Measurements from ENCODE around the gene OR1A2. TPM values are rescaled to one million over a fixed set of nuclear protein-coding genes. Genes with fewer than 3 reads are reported as not detected.

Gene OR1A2
- total RNA-seq, 1 donor from 2014 or later = not detected

DNA sequence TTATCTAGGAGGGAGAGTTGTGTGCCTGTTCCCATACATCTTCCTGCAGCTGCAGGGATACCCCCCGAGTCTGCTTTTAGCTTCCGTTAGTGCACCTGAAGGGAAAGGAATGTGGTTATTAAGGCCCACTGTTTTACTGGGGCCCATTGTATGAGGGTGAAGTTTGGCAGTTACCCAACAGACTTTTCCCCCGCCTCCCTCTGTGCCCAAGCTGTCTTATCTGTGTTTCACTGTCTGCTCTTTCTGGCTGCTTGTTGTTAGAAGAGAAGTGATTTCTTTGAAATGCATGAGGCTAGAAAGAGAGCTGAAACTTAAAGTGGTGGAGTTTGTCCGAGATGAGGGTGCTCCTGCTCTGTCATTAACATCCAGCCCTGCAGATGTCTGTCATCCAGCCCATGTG lies 7.4 kb upstream of the OR1A2 start:
- no peak overlapping the region for H3K4me3 ChIP-seq
- no peak for DNase-seq (ENCODE audit: low spot score)
- TF ChIP-seq EZH2 (IDR thresholded peaks at IDR 0.05) (no peak), EZH2phosphoT487 (IDR thresholded peaks at IDR 0.05) (no peak)
- TF ChIP-seq, protein P1, sequence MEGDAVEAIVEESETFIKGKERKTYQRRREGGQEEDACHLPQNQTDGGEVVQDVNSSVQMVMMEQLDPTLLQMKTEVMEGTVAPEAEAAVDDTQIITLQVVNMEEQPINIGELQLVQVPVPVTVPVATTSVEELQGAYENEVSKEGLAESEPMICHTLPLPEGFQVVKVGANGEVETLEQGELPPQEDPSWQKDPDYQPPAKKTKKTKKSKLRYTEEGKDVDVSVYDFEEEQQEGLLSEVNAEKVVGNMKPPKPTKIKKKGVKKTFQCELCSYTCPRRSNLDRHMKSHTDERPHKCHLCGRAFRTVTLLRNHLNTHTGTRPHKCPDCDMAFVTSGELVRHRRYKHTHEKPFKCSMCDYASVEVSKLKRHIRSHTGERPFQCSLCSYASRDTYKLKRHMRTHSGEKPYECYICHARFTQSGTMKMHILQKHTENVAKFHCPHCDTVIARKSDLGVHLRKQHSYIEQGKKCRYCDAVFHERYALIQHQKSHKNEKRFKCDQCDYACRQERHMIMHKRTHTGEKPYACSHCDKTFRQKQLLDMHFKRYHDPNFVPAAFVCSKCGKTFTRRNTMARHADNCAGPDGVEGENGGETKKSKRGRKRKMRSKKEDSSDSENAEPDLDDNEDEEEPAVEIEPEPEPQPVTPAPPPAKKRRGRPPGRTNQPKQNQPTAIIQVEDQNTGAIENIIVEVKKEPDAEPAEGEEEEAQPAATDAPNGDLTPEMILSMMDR (IDR thresholded peaks at IDR 0.05) = no peak
- no peaks in the 10 kb centered on the region for H3K36me3 ChIP-seq
- H3K27me3 ChIP-seq = no peaks in the 10 kb centered on the region
- Mint-ChIP-seq H3K36me3 (no peaks in the 10 kb centered on the region), H3K4me1 (no peaks in the 10 kb centered on the region), H3K9me3 (no peaks in the 10 kb centered on the region), H3K4me3 (no peak overlapping the region), H3K27ac (no peak overlapping the region), H3K27me3 (ENCODE audit: insufficient read depth, low read depth) (peaks cover 9% of the 10 kb centered on the region)
- no peak overlapping the region for H3K9ac ChIP-seq
- H3K79me2 ChIP-seq (ENCODE audit: low read depth) = no peaks in the 10 kb centered on the region
- H2AFZ ChIP-seq (replicated peaks) = no peak overlapping the region
- no peaks in the 10 kb centered on the region for H3F3A ChIP-seq (ENCODE audit: low read depth)
- no peak overlapping the region for H3K4me2 ChIP-seq
- no peaks in the 10 kb centered on the region for H3K4me1 ChIP-seq
- no peak overlapping the region for H3K27ac ChIP-seq
- H3K9me3 ChIP-seq (ENCODE audit: low read depth) = peaks cover 39% of the 10 kb centered on the region
- H4K20me1 ChIP-seq (ENCODE audit: low read depth) = no peaks in the 10 kb centered on the region

DNA sequence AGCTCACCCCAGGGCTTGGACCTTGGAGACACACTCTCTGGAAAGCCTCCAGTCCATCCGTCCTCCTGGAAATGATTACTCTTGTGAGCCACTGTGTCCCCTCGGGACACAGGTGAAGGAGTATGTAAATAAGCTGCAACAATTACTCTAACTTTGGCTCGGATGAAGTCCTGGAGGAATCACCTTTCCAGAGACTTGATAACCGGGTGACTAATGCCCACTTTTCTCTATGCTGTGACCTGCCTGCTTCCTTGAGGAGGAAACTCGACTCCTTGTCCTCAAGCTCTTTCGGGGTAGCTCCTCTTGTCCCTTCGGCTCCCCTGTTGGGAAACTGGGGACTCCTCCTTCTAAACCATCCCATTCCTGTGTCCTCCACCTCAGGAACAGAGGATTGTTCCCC lies 10.0 kb downstream of the OR1A2 start, which contains the start of gene OR1A1:
OR1A1 (plus strand) TSS at position 301 of the 400 bp plus-strand sequence. CDS start 7,954 bp downstream, outside the sequence.
- Histone ChIP-seq H3K27ac (no peak within 1 kb of the TSS), H3K79me2 (ENCODE audit: low read depth) (no peaks in the 10 kb centered on the region), H3K4me2 (no peak within 1 kb of the TSS), H2AFZ (replicated peaks) (no peak within 1 kb of the TSS), H3K4me1 (no peaks in the 10 kb centered on the region), H3F3A (ENCODE audit: low read depth) (no peaks in the 10 kb centered on the region), H3K27me3 (no peaks in the 10 kb centered on the region), H3K9ac (no peak within 1 kb of the TSS), H3K36me3 (no peaks in the 10 kb centered on the region), H4K20me1 (ENCODE audit: low read depth) (no peaks in the 10 kb centered on the region), H3K9me3 (ENCODE audit: low read depth) (peaks cover 5% of the 10 kb centered on the region), H3K4me3 (no peak within 1 kb of the TSS)
- Mint-ChIP-seq H3K36me3 (no peaks in the 10 kb centered on the region), H3K27me3 (ENCODE audit: insufficient read depth, low read depth) (peaks cover 4% of the 10 kb centered on the region), H3K4me1 (no peaks in the 10 kb centered on the region), H3K4me3 (no peak within 1 kb of the TSS), H3K9me3 (peaks cover 3% of the 10 kb centered on the region), H3K27ac (no peak within 1 kb of the TSS)
- TF ChIP-seq, protein P1 (IDR thresholded peaks at IDR 0.05) = no peak
- TF ChIP-seq EZH2phosphoT487 (IDR thresholded peaks at IDR 0.05) (no peak), EZH2 (IDR thresholded peaks at IDR 0.05) (no peak)
- DNase-seq (ENCODE audit: low spot score) = no peak

DNA sequence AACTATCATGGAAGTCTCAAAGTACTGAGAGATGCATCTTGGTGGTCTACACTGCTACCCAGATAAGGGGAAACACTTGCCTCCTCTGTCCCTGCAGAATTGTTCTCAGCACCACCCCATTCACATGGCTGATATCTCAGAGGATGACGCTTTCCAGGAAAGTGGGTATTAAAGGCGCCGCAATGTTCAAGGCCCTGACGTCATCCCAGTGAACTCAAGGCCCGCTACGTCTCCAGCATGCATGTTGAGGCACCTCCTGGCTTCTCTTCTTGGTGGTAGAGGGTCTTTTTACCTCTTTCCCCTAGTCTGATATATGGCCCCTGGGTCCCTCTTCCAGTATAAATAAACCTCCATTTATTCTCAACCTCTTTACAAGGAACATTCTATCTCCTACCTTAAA lies 11.2 kb downstream of the OR1A2 start:
- no peaks in the 10 kb centered on the region for H3K4me1 Mint-ChIP-seq
- H3K4me3 Mint-ChIP-seq = no peak overlapping the region
- Histone ChIP-seq H3K79me2 (ENCODE audit: low read depth) (no peaks in the 10 kb centered on the region), H2AFZ (replicated peaks) (no peak overlapping the region), H3K9ac (no peak overlapping the region), H3F3A (ENCODE audit: low read depth) (no peaks in the 10 kb centered on the region), H3K27ac (no peak overlapping the region), H3K4me2 (no peak overlapping the region), H3K4me1 (no peaks in the 10 kb centered on the region), H4K20me1 (ENCODE audit: low read depth) (no peaks in the 10 kb centered on the region), H3K36me3 (no peaks in the 10 kb centered on the region), H3K27me3 (no peaks in the 10 kb centered on the region), H3K4me3 (no peak overlapping the region), H3K9me3 (ENCODE audit: low read depth) (peaks cover 6% of the 10 kb centered on the region)
- no peak for DNase-seq (ENCODE audit: low spot score)
- no peaks in the 10 kb centered on the region for H3K36me3 Mint-ChIP-seq
- H3K27ac Mint-ChIP-seq = no peak overlapping the region
- TF ChIP-seq EZH2 (IDR thresholded peaks at IDR 0.05) (no peak), EZH2phosphoT487 (IDR thresholded peaks at IDR 0.05) (no peak)
- TF ChIP-seq, protein P1 (IDR thresholded peaks at IDR 0.05) = no peak
- H3K27me3 Mint-ChIP-seq (ENCODE audit: insufficient read depth, low read depth) = peaks cover 4% of the 10 kb centered on the region
- H3K9me3 Mint-ChIP-seq = peaks cover 3% of the 10 kb centered on the region

All from neural progenitor cell (in vitro differentiated cells).